HL-60 (cell line): ENCODE results near the gene EML6.

Experiments used
- DNase-seq, 2 experiments: peaks; one replicate each; pipeline ENCODE4 v3.0.0-alpha.2; 2010 to 2020; ENCODE audit warnings: low read depth in 1 of 2, low spot score in 1 of 2
- H3K27ac ChIP-seq: fragments of 250-450 bp; sonication (Bioruptor Pico); replicated peaks from 2 replicates; pipeline ENCODE4 v1.5.1; 2020; ENCODE audit warnings: mild to moderate bottlenecking, moderate library complexity
- H3K27me3 ChIP-seq: fragments of 250-450 bp; sonication (Bioruptor Pico); 2 replicates; pipeline ENCODE4 v1.5.1; 2021; ENCODE audit warnings: mild to moderate bottlenecking, moderate library complexity; ENCODE audit not compliant: insufficient read depth, poor library complexity, severe bottlenecking
- H3K4me3 ChIP-seq: replicated peaks from 2 replicates; pipeline ENCODE4 v1.5.1; 2011; ENCODE audit warnings: mild to moderate bottlenecking, control low read depth, low read length; ENCODE audit not compliant: insufficient read depth
- CTCF ChIP-seq: IDR thresholded peaks from one replicate; pipeline ENCODE4 v1.5.1; 2011; ENCODE audit warnings: low read length, control low read depth, inconsistent platforms; ENCODE audit not compliant: insufficient read depth
- GABPA ChIP-seq: IDR thresholded peaks from 2 replicates; pipeline ENCODE4 v1.6.1; 2012; ENCODE audit warnings: low read depth
- POLR2AphosphoS5 ChIP-seq: IDR thresholded peaks from 2 replicates; pipeline ENCODE4 v1.6.1; 2012; ENCODE audit warnings: low read depth
- REST ChIP-seq: IDR thresholded peaks from 2 replicates; pipeline ENCODE4 v1.6.1; 2012; ENCODE audit warnings: low read depth; ENCODE audit not compliant: insufficient replicate concordance
- SPI1 ChIP-seq: IDR thresholded peaks from 2 replicates; pipeline ENCODE4 v1.6.1; 2012; ENCODE audit warnings: low read depth, mild to moderate bottlenecking, borderline replicate concordance

Gene EML6

DNA sequence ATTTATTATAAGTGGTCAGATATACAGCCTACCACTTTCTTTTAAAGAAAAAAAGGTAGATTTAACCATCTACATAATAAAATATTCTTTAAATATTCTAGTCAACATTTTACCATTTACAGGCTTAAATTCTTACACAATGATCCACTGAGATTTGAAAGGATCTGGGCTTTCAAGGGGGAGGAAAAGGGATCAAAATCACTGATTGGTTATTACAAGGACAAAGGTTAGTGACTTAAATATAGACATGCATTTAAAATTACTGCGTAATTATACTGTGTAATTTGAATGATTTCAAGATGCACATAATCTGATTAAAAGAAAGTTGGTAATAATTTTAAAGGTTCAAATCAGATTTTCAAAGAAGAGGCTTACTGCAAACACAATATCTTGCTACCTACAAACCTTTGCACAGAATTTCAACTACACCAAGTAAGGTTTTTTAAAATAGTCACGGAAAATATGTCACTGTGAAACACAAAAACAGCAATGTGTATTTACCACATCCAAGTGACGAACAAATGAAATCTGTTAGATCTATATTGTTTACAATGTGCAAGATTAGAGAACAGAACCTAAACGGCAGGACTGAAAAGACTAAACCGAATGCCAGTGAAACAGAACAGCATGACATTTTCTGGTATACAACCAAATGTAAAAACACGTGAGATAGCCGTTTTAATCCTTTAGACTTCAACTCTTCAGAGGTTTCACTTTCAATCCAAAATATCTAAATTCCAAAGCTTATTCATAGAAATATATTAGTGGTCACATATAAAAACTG, 286.0 kb downstream of the EML6 start:
- DNase-seq = no peak
- H3K27me3 ChIP-seq = no peaks in the 10 kb centered on the region
- H3K27ac ChIP-seq = peak overlapping the region; percentile 42
- no peak for TF ChIP-seq GABPA
- TF ChIP-seq SPI1 = no peak
- no peak for TF ChIP-seq CTCF
- TF ChIP-seq POLR2AphosphoS5 = no peak
- no peak for TF ChIP-seq REST
- no peak overlapping the region for H3K4me3 ChIP-seq

GRCh38 chr2:55010149-55010591, 286.7 kb downstream of the EML6 start:
- TF ChIP-seq GABPA = no peak
- no peak for TF ChIP-seq POLR2AphosphoS5
- TF ChIP-seq CTCF = no peak
- DNase-seq = peak in 1 of 2 experiments; percentile 61
- Histone ChIP-seq H3K4me3 (no peak overlapping the region), H3K27me3 (no peaks in the 10 kb centered on the region), H3K27ac (peak overlapping the region; percentile 42)

DNA sequence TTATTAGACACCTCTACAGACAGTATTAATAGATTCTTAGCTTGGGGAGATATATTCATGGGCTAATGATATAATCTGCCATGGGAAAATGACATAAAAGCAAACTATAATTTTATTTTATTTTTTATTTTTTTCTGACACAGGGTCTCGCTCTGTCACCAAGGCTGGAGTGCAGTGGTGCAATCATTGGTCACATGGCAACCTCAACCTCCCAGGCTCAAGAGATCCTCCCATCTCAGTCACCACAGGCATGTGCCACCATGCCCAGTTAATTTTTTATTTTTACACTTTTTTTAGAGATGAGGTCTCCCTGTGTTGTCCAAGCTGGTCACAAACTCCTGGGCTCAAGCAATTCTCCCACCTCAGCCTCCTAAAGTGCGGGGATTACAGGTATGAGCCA, 287.5 kb downstream of the EML6 start:
- H3K27ac ChIP-seq = peak overlapping the region; percentile 42
- no peaks in the 10 kb centered on the region for H3K27me3 ChIP-seq
- DNase-seq = peak in 1 of 2 experiments; percentile 62
- TF ChIP-seq REST (no peak), SPI1 (no peak), CTCF (no peak), POLR2AphosphoS5 (no peak), GABPA (no peak)
- H3K4me3 ChIP-seq = no peak overlapping the region
